Upper lobe of left lung (tissue), 4 donors: ENCODE data around the gene STAU1.

Experiments
- EP300 ChIP-seq, 4 donors: sonication (generic); formaldehyde crosslinking; IDR thresholded peaks; one replicate each; pipeline ENCODE4 v1.5.1; 2017; ENCODE audit warnings: antibody characterized with exemption in 4 of 4, control low read depth in 2 of 4
- POLR2A ChIP-seq, 4 donors: fragments of 450-650 bp; IDR thresholded peaks; one replicate each; pipeline ENCODE4 v1.5.1; 2016 to 2017; ENCODE audit warnings: antibody characterized with exemption in 4 of 4, mild to moderate bottlenecking in 2 of 4

DNA sequence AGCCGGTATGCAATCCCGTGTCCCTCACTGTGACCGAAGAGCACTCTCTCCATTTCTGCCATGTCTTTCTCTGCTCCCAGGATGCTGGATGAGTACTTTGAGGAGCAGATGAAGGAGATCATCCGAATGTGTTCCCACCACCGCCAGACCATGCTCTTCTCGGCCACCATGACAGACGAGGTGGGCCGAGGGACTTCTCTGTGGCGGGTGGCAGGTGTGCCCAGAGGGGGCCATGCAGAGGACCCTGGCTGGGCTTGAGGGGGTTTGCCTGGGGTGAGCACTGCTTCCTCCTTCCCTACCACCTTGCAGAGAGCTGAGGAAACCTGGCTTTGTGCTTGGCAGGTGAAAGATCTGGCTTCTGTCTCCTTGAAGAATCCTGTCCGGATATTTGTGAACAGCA is 45.1 kb upstream of the STAU1 start:
- TF ChIP-seq POLR2A (IDR thresholded peaks at IDR 0.05) (no peak), EP300 (IDR thresholded peaks at IDR 0.05) (no peak)
